Skin epidermis (tissue), 12 donors: Measurements from ENCODE around the gene HSD11B2.

ENCODE experiments used
- H3K27ac ChIP-seq, 21 experiments: fragments of 200-600 bp; sonication (generic) in 11 of 21; one replicate each; pipeline ENCODE4 v1.5.0; 2020; ENCODE audit warnings: mild to moderate bottlenecking in 3 of 21, inconsistent platforms in 2 of 21, moderate library complexity in 2 of 21
- H3K4me3 ChIP-seq, 7 experiments: fragments of 200-600 bp; sonication (generic) in 2 of 7; one replicate each; pipeline ENCODE4 v1.5.0; 2020; ENCODE audit warnings: inconsistent platforms in 2 of 7, mild to moderate bottlenecking in 2 of 7, moderate library complexity in 1 of 7

The HSD11B2 gene

DNA sequence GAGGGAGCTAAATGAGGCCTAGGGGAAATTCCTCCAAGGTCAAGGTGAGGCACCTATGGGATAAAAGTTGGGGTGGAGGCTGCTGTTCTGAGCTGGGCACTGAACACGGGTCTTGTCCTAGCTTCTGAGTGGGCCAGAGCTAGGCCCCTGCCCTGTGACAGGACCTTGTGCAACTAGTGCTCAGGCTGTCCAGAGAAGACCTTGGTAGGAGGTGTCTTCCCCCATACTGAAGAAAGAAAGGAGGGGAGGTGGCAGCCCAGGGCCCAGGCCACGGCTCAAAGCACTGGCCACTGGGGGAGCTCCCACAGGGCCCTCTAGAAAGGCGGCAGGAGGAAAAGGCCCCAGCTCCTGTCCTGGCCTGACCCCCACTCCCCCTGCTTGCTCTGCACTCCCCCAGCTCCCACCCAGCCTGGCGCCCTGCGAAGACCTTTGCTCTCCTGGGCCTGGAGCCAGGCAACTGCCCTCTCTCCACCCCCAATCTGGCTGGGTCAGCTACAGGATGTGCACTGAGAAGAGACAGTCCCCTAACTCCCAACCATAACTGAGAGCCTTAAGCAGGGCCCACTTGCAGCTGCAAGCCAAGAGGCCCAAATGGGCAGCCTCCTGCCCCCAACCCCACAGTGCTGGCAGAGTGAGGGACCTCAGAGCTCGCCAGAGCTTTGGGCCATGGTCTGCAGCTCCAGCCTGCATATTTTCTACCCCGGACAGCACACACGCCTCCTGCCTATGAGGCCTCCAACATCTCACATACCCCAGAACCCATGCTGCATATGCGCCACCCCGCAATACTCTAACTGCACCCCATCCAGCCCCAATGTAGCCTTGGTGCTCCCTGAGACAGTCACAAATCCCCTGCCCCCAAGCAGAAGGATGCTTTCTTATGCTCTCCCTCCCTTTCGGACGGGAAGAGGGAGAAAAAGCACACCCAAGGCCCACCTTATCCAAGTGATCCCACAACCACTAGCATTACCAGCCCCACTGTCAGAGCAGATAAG, 15.3 kb downstream of the HSD11B2 start:
- no peak overlapping the region for H3K4me3 ChIP-seq
- H3K27ac ChIP-seq: peak overlapping the region in 4 of 21 experiments; percentile 2 to 53 (median 28)

DNA sequence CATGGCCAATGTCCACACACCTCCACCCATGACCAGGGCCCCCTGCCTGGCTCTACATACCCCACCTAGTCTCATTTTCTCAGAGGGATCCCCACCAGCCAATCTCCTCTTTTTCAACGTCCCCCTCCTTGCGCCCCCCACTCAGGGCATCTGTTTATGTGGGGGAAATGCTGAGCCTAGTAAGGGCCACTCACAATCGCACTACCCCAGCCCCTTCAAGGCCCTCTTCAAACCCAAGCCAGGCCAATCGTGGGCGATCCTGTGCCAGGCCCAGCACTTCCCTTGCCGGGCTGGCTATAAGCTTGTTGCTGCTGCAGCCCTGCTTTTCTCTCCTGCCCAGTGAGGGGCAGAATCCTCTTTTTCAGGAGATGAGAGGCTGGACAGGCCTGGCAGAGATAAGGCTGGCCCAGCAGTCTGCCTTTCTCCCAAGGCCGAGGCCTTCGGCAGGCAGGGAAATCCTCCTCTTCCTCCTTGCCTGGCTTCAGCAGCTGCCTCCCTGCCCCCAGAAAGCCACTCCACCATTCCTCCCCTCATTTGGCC, 16.1 kb downstream of the HSD11B2 start:
- peak overlapping the region in 4 of 21 experiments; percentile 8 to 53 (median 28) for H3K27ac ChIP-seq

DNA sequence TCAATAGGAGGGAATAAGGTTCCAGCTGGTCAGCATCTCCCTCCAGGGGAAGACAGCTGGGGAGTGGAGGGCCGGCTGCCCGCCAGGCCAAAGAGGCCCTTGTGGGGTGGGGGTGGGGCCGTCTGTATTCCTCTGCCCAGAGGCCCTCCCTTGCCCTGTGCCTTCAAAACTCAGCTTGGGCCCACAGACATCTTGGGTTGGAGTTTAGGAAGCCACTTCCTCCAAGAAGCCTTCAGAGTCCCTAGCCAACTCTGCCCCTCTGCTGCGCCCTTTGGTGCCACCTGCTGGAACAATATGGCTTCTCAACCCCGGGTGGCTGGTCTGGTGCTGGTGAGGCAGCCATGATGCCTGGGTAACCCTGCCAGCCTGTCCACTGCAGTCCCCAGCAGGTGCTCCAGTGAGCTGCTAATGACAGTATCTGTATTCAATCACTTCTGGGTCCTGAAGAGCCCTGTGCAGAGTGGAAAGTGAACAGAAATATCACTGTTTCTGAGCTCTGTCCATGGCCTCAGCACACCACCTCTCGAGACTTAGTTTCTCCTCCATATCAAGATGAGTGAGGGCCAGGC, 16.7 kb downstream of the HSD11B2 start:
- H3K27ac ChIP-seq: peak overlapping the region in 4 of 21 experiments; percentile 8 to 53 (median 28)

More for the DNA sequence above, 16.1 kb downstream of the HSD11B2 start:
- no peak overlapping the region for H3K4me3 ChIP-seq

DNA sequence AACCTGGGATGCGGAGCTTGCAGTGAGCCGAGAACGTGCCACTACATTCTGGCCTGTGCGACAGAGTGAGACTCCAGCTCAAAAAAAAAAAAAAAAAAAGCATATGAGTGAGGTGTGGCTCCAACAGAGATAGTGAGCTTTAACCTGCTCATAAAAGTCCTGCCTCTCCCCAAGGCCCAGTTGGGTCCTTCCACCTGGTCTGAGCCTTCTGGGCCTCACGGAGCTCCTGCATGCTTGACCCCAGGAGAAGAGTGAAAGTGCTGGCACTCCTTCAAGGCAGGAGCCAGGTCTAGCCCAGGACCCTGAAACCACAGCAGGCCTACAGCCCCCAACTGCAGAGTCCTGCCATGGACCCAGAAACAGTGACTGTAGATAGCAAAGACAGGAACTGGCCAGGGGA, 17.7 kb downstream of the HSD11B2 start:
- Histone ChIP-seq H3K4me3 (no peak overlapping the region), H3K27ac (no peak overlapping the region)

More for the DNA sequence above, 16.7 kb downstream of the HSD11B2 start:
- H3K4me3 ChIP-seq: no peak overlapping the region

DNA sequence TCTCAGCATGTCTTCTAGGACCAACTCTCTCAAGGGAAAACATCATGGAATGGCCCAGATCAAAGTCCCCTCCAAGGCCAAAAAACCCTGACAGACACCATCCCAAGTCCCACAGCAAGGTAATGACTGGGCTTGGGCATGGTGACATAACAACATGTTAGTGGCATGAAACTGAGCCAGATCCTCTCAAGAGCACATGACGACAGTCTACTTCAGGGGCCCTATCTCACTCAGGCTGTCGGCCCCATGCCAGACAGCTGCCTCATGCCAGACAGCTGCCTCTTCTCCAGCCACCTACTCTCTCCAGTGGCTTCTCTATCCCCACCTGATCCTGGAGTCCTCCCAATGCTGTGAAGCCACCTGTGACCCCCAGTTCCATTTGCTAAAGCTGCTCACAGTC, 18.4 kb downstream of the HSD11B2 start:
- H3K27ac ChIP-seq: peak overlapping the region in 1 of 21 experiments; percentile 53

DNA sequence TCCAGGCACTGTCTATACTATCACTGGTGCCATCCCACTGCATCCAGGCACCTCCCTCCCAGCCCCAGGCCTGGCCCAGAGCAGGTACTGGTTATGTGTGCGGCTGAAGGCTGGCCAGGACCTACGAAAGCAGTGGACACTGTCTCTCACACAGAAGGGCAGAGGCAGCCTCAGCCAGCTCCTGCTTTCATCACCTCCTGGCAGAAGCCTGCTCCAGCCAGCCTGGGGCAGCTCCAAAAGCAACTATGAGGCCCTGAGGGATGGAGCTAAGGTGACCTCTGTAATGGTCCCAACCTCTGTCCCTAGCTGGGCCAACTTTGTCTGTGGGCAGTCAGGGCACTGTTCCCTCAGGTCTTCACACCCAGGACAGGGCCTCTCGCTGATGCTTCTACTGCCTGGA, 18.8 kb downstream of the HSD11B2 start:
- Histone ChIP-seq H3K4me3 (no peak overlapping the region), H3K27ac (peak overlapping the region in 1 of 21 experiments; percentile 53)

More for the DNA sequence above, 18.4 kb downstream of the HSD11B2 start:
- no peak overlapping the region for H3K4me3 ChIP-seq

DNA sequence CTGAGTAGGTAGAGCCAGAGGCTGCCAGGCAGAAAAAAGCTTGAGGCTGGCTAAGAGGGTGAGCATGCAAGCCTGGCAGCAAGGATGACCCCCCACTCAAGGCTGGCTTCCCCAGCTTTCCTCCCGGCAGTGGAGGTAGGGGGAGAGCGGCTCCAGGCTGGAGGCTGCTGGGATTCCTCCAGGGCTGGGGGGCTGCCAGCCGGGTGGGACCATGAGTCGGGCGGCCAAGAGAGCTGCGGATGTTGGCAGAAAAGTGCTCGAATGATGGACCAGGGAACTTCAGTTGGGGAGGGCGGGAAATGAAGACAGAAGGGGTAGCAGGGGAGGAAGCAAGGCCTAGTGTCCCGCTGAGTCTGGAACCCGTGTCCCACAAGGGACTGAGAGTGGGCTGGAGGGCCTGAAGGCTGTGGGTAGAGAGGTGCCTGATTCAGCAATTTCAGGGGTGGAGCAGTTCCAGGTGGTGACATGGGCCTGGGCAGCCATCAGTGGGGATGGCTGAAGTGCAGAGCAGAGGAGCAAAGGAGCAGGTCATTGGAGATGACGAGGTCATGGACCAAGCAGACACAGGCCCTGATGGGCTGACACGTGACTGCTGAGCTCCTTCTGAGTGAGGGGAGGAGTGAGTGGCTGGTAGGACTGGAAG, 20.3 kb downstream of the HSD11B2 start:
- Histone ChIP-seq H3K27ac (peak overlapping the region in 3 of 21 experiments; percentile 4 to 22 (median 20)), H3K4me3 (no peak overlapping the region)

DNA sequence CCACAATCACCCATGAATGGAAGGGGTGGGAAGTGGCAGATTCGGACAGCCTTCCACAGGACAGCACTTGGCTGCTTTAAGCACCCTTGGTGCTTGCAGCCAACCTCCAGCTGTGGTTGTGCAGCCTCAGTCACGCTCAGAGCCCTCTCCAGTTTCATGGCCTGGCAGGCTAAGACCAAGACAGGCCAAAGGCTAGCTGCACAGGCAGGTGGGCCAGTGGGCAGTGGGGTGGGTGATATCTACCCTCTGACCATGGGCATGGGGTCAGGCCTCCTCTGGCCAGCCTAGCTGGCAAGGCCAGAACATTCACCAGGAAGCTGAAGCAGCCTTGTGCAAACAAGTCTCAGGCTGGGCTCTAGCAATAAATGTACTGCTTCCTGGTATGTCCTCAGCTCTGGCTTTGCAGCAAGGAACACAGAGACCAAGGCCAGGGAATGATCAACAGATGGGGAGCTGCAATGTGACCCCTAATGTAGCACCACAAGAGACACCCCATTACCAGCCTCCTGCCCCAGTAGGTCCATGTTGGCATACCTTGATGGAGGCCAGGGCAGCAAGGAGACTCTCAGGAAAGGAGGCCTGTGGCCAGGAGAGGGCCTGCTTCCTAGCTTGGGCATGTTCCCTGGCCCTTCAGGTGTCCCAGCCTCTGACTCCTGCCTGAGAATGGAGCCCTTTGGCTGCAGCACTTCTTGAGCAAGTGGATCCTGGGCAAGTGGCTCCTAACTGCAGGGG, 20.9 kb downstream of the HSD11B2 start:
- peak overlapping the region in 3 of 21 experiments; percentile 16 to 22 (median 20) for H3K27ac ChIP-seq
- H3K4me3 ChIP-seq: no peak overlapping the region

DNA sequence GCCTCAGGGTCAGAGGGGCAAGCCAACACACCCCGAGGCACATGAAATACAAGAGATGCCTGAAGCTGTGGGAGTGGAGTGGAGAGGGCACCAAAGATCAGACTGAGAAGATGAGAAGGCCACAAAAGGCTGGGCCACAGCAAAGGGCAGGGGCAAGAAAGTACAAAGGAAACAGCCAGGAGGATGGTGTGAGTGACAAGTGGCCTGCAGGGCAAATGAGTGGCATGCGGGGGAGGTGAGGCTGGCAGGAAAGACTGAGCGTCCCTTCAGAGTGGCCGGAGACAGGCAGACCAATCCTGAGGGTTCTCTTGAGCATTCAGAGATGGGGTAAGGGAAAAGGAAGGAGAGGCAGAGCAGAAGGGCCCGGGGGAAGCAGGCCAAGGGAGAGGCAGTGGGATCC, 23.2 kb downstream of the HSD11B2 start:
- peak overlapping the region in 2 of 21 experiments; percentile 18 to 26 for H3K27ac ChIP-seq
- H3K4me3 ChIP-seq: no peak overlapping the region

DNA sequence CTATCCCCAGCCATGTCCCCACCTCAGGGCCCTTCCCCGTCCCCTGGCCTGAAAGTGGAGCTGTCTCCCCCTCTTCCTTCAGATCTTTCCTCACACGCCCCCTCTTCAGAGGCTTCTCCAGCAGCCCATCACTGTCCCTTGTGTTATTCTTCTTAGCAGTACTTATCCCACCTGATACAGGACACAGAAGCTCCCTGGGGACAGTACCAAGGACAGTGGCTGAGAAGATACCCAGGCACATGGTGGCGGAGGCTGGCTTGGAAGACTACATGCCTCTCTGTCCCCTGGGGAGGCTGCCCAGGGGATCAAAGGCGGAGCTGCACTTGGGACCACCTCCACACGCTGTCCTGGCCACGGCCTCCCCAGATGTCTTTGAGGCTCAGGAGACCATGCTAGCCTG, 23.9 kb downstream of the HSD11B2 start:
- peak overlapping the region in 2 of 21 experiments; percentile 7 to 26 for H3K27ac ChIP-seq

DNA sequence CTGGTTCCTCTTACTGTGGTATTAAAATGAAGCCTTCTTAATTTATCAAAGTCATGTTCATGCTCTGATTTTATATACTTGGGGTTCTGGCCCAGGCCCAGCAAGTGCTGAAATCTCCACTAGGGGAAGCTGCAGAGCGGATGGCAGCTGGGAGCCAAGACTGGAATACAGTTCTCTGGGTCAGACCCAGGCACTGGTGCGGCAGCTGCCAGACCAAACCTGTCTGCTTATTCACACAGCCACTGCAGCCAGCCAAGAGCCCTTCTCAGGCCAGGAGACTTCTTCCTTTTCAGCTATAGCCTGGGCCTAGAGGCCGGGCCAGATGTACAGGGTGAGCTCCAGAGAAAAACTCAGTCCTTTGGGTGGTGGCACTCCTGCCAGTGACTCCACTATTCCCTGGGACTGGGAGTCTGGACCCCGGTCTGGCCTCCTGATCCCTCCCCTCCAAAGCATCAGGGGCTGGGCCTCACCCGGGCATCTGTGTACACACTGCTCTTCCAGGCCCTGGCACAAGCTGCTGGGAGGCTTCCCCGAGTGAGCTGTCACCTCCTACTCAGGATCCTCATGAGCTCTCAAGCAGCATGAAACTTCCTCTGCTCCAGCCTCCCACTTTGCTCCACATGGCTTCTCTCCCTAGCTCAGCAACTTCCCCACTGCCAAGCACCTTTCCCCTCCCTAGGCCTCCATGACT, 25.6 kb downstream of the HSD11B2 start:
- peak overlapping the region in 13 of 21 experiments; percentile 8 to 86 (median 57) for H3K27ac ChIP-seq

More for the DNA sequence above, 23.9 kb downstream of the HSD11B2 start:
- no peak overlapping the region for H3K4me3 ChIP-seq

DNA sequence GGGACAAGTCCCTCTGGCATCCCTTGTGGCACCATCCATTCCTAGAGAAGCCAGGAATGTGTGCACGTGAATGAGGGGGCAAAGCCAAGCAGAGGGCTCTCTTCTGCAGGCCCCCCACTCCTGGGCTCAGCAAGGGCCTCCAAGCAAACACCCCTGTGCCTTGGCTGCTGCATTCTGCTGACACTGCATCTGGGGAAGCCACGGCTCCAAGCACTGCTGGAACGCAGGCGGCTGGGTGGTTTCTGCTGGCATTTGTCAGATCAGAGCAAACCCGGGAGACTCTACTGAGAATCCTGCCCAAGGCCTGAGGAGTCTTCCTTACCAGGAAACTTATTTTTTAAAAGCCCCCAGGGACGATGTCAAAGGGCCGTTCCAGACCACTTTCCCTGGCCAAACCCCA, 26.7 kb downstream of the HSD11B2 start:
- H3K4me3 ChIP-seq: no peak overlapping the region
- peak overlapping the region in 18 of 21 experiments; percentile 0 to 86 (median 65) for H3K27ac ChIP-seq

More for the DNA sequence above, 25.6 kb downstream of the HSD11B2 start:
- H3K4me3 ChIP-seq: no peak overlapping the region

DNA sequence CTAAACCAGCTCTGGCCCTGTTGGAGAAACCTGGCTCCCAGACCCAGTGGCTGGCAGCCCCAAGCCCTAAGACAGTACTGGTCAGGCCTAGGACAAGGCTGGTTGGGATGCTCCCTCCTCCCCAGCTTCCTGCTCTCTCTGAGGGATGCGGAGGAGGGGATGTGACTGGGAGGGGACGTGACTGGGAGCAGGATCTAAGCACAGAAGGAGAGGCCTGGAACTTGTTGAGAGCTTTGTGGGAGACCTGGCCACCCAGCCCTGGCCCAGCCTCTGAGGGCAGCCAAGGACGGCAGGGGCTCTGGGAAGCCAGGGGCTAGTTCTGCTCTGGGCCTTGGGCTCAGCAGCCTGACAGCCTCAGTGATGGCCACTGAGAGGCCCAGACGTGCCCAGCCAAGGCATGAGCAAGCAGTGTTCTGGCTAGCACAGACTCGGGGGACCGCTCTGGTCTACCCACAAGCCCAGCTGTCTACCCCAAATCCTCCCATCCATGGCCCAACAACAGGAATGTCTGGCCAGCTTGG, 27.3 kb downstream of the HSD11B2 start:
- H3K27ac ChIP-seq: peak overlapping the region in 18 of 21 experiments; percentile 0 to 86 (median 65)
- no peak overlapping the region for H3K4me3 ChIP-seq

DNA sequence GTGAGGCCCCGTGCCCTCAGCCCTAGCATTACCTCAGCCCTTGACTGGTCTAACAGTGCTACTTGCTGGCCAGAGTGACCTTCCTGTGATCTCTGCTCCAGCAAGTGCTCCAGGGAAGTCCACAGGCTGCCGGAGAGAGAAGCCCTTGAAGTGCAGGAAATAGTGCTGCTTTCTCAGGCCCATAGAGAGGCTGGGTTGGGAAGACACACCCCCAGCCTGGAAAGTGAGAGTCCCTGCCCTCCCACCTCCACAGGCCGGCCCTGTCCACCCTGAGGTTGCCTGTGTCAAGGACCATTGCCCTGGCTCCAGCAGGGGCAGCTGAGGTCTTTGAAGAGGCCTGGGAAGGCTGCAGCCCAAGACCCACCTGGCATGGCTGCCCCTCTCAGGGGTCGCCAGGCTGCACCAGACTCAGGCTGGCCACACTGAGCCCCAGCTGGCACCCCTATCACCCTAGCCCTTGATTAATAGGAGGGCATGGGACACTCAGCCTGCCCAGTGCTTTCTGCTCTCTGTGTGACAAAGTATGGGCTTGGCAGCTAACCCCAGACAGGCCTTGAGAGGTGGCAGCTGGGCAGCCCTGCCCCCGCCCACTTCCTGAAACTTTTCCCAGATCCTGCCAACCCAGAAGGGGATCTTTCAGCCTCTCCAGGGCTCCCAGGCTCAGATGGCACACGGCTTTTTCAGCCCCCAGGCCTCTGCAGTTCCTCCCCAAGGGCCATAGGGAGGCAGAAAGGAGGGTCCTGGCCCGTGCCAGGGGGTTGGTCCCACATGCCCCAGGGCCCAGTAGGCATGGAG, 28.3 kb downstream of the HSD11B2 start:
- H3K27ac ChIP-seq: peak overlapping the region in 19 of 21 experiments; percentile 7 to 86 (median 65)
- no peak overlapping the region for H3K4me3 ChIP-seq

DNA sequence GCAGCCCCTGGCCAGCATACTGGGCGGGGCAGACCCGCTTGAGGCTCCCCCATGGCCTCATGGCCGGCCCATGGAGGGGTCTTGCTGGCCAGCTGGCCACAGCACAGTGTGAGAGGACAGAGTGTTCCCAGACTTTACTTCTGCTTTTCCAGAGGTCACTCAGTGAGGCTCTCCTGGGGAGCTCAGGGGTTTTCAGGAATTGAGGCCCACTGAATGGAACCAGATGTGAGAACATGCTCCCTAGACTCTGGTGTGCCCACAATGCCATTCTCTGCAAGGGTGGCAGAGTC, 28.9 kb downstream of the HSD11B2 start:
- Histone ChIP-seq H3K4me3 (no peak overlapping the region), H3K27ac (peak overlapping the region in 18 of 21 experiments; percentile 3 to 86 (median 65))

DNA sequence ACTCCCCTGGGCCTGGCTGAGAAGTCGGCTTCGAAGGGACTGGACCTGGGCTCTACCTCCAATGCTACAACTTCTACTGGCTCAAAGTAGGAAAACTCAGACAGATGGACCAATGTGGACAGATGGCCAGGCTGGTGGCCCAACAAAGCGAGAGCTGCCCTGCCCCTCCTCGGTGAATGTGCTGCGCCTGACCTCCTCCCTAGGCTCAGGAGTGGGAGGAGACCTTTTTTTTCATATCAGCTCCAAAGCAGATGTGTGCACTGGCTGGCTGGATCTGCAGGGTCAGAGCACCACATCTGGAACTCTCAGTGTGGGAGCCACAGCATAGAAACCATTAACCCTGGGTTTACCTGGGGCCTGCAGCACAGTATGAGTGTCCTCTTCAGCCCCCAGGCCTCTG, 29.2 kb downstream of the HSD11B2 start:
- H3K4me3 ChIP-seq: no peak overlapping the region
- H3K27ac ChIP-seq: peak overlapping the region in 14 of 21 experiments; percentile 2 to 86 (median 66)

DNA sequence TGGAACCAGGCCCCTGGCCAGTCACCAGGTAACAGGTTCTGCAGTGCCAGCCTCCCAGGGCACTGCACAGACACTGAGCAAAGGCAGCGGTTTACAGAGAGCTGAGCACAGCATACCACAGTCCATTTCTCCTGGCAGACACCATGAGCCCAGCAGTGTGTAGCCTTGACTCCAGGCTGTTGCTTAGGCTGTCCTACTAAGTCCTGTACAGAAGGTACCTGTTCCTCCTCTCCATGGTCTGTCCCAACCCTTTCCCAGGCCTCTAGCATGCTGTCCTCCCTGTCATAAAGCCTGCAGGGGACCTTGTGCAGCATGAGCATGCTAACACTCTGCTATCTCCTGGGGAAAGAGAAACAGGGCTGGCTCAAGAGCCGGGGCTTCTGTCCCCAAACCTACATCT, 30.0 kb downstream of the HSD11B2 start:
- Histone ChIP-seq H3K4me3 (no peak overlapping the region), H3K27ac (peak overlapping the region in 11 of 21 experiments; percentile 2 to 86 (median 49))
